Measurements from ENCODE around the gene MYL5. TPM values are rescaled to one million over a fixed set of nuclear protein-coding genes. Genes with fewer than 3 reads are reported as not detected.
A peak's percentile ranks its signal among the peaks of the same experiment; 100 is the strongest.

Gene MYL5
- total RNA-seq, 1 experiment from 2014 or later, result 18.0 TPM

GRCh38 chr4:721261-722168 is 47.2 kb downstream of the MYL5 start:
- H3K4me2 ChIP-seq (ENCODE audit: insufficient read depth, insufficient read length, low read length), result no peak overlapping the region
- no peak overlapping the region for H2BK12ac ChIP-seq (ENCODE audit: insufficient read length, low read depth, low read length)
- no peaks in the 10 kb centered on the region for H3K4me1 ChIP-seq (ENCODE audit: insufficient read depth, low read length)
- Mint-ChIP-seq H3K27ac (peak overlapping the region; percentile 36 to 77 (median 39); a peak in 4 of 7 replicates), H3K4me1 (no peaks in the 10 kb centered on the region; a peak in 2 of 4 replicates), H3K9me3 (no peaks in the 10 kb centered on the region; a peak in 1 of 5 replicates), H3K36me3 (ENCODE audit: insufficient read depth in 1 of 3, low read depth in 3 of 3) (peaks cover 25 to 34% (median 32%) of the 10 kb centered on the region in 3 experiments), H3K27me3 (ENCODE audit: low read depth) (no peaks in the 10 kb centered on the region; the same call in 1 of the 2 replicates), H3K4me3 (no peak overlapping the region; a peak in 1 of 5 replicates)
- no peak for DNase-seq
- H4K8ac ChIP-seq (replicated peaks; ENCODE audit: insufficient read length, low read depth, low read length), result no peak overlapping the region
- H2BK20ac ChIP-seq (ENCODE audit: low read depth, low read length, poor library complexity, severe bottlenecking), result no peak overlapping the region
- no peak for TF ChIP-seq CTCF (conservative IDR thresholded peaks at IDR 0.05)
- no peaks in the 10 kb centered on the region for H3K23me2 ChIP-seq (ENCODE audit: insufficient read length, low read depth, low read length, poor library complexity, severe bottlenecking)
- H4K5ac ChIP-seq (ENCODE audit: insufficient read length, low read depth, low read length), result no peak overlapping the region
- H3K56ac ChIP-seq (ENCODE audit: insufficient read length, low read depth, low read length), result no peak overlapping the region
- no peak overlapping the region for H2AK5ac ChIP-seq (ENCODE audit: insufficient read length, low read length)
- H4K20me1 ChIP-seq (ENCODE audit: control insufficient read depth, insufficient read depth, insufficient read length), result no peaks in the 10 kb centered on the region
- no peak overlapping the region for H3K23ac ChIP-seq (ENCODE audit: insufficient read length, low read depth, low read length)
- H3K79me2 ChIP-seq (ENCODE audit: insufficient read depth, low read length), result peaks cover 30% of the 10 kb centered on the region; the same call in 1 of the 2 replicates
- no peaks in the 10 kb centered on the region for H3K27me3 ChIP-seq (ENCODE audit: insufficient read depth, low read length)
- no peak overlapping the region for H4K91ac ChIP-seq (ENCODE audit: insufficient read length, low read depth, low read length)
- H3K14ac ChIP-seq (ENCODE audit: insufficient read depth, low read length), result no peak overlapping the region
- H2BK15ac ChIP-seq (ENCODE audit: low read depth, low read length), result no peak overlapping the region
- no CpG with 5 or more reads among the region's 31 CpGs for WGBS (ENCODE audit: extremely low coverage, insufficient read length, low lambda C conversion rate)
- no peak overlapping the region for H3K4ac ChIP-seq (ENCODE audit: low read depth, low read length)
- peaks cover 4% of the 10 kb centered on the region for H3K79me1 ChIP-seq (ENCODE audit: insufficient read depth, low read depth, low read length, poor library complexity, severe bottlenecking)
- H3K9me3 ChIP-seq (ENCODE audit: control insufficient read depth, low read depth, low read length), result no peaks in the 10 kb centered on the region
- no peak overlapping the region for H2BK120ac ChIP-seq (ENCODE audit: low read depth, low read length, poor library complexity, severe bottlenecking)
- no peak overlapping the region for H3K27ac ChIP-seq (ENCODE audit: insufficient read length, low read depth, low read length)
- no peak overlapping the region for H2AFZ ChIP-seq (ENCODE audit: low read length)
- no peak overlapping the region for H3K9ac ChIP-seq (ENCODE audit: extremely low read depth, insufficient read length, low read length)
- H3T11ph ChIP-seq (ENCODE audit: low read length), result no peak overlapping the region
- H3K18ac ChIP-seq (ENCODE audit: insufficient read length, low read depth, low read length), result no peak overlapping the region
- no peak overlapping the region for H2BK5ac ChIP-seq (ENCODE audit: insufficient read length, low read length)

Measured in H9 (cell line).